GM11168 (cell line): ENCODE measurements around the gene ST6GALNAC6.

ENCODE experiments used
- in situ Hi-C: fragments of 300-500 bp; cut with MboI; formaldehyde crosslinking; loops from one replicate; pipeline ENCODE4 v1.12.0; 2022; ENCODE audit warnings: low sequenced_read_pairs; ENCODE audit not compliant: unreplicated experiment

The ST6GALNAC6 gene

GRCh38 chr9:127918183-127919107 lies 19.0 kb upstream of the ST6GALNAC6 start:
- in situ Hi-C loops = no loop called here

GRCh38 chr9:127917603-127918002 lies 18.2 kb upstream of the ST6GALNAC6 start:
- in situ Hi-C loops = no loop called here

- in situ Hi-C loops = no loop called here
Observed at GRCh38 chr9:127916720-127917581, 17.5 kb upstream of the ST6GALNAC6 start, which contains the start of gene ST6GALNAC4. TSS of gene ST6GALNAC4 (minus strand) at chr9:127917041. CDS start at chr9:127916419, 622 bp downstream.

DNA sequence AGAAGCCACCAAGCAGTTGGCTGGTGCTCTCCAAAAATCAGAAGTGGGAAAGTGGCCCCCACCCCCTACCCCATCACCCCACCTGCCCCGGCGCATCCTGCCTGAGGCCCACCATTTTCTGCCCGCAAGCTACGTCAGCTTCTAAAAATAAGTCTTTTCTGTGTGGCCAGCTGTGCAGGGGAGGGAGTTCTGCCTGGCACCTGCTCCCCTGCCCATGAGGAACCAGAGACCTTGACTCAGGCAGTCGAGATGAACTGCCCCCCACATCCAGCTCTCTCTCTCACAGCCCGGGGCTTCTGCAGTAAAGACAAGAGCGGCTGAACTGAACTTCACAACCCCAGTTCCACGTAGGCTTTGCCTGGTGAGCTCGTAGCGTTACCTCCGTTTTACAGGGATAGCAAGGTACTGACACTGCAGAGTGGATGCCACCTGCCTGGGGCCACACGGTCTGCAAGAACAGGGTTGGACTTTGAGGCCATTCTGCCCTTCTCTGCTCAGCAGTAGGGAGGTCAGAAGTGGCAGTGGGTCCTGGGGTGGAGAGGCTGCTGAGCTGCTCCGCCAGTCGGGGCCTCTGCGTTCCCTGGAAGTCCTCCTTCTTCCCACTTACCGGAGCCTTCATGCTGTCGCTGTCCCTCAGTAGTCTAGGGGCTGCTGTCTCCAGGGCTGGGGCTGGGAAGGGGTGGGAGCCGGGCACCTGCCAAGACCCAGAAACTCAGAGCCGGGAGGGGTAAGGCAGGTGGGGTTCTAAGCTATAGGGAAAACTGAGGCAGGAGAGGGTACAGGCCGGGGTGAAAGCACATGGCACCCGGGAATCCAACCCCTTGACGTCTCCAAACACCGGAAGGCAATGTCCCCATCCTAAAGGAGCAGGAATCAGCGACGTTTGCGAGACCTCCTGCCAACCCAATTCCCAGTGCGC lies 16.7 kb upstream of the ST6GALNAC6 start:
- in situ Hi-C loops = no loop called here

- in situ Hi-C loops = no loop called here
Observed at GRCh38 chr9:127915325-127915752, 15.9 kb upstream of the ST6GALNAC6 start.

- in situ Hi-C loops = no loop called here
Observed at GRCh38 chr9:127913682-127914081, 14.3 kb upstream of the ST6GALNAC6 start.

DNA sequence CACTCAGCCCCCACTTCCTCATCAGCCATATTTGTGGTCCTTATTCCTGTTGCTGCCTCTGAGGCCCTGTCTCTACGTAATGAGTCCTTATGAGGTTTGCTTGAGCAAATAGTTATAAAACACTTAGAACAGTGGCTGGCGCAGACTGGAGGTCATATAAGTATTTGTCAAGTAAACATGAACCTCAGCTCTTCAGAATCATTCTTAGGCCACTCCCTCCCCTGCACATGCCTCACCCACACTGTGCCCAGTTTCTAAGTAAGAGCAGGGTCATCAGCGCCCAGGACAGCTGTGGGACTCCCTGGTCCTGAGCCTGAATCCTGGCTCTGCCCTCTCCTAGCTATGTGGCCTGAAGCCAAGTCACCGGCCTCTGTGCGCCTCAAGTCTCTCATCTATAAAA lies 13.5 kb upstream of the ST6GALNAC6 start:
- in situ Hi-C loops = no loop called here

DNA sequence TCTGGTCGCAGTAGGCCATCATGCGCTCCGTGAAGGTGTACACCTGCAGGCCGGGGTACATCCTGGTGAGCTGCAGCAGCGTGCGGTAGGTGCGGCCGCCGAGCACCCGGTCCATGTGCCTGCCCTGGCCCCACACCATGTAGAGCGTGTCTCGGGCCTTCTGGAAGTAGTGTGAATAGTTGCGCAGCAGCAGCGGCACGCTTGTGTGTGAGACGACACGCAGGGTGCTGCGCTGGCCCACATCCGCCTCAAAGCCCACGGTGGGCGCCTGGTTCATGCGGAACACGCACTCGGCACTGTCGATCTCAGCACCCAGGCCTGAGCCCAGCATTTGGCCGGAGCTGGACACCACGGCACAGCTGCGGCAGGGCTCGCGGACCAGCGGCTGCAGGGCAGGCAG lies 12.9 kb upstream of the ST6GALNAC6 start:
- in situ Hi-C loops = no loop called here

DNA sequence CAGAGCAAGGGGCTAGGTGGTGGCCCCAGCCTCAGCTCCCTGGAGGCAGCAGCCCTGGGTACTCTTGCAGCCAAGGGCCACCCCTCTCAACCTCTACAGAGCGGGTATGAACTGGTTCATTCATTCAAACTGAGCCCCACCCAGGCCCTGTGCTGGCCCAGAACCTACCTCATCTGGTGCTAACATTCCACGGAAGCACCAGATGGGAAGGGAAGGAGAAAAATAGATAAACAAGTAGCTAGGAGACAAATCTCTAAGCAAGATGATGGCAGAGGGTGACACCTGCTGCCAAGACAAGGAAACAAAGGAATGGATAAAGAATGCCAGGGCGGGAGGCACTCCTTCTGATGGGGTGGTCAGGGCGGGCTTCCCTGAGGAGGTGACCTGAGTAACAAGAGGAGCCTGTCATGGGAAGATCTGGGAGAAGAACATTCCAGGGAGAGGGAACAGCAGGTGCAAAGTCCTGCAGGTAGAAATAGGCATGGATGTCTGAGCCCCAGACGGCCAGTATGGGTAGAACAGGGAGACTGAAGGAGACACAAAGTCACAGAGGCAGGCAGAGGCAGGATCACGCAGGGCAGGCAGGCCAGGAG lies 11.3 kb upstream of the ST6GALNAC6 start:
- in situ Hi-C loops = no loop called here

- in situ Hi-C loops = no loop called here
Observed at GRCh38 chr9:127909839-127910273, 10.5 kb upstream of the ST6GALNAC6 start.

DNA sequence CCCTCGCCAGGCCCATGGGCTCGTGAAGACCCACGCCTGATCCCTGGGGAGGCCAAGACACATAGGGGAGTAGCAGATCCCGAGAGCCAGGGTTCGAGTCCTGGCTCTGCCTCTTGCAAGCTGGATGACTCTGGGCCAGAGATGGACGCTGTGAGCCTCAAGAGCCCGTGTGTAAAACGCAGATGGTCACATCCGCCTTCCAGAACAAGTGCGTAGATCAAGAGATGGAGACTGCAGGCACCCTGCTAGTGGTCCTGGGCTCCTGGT lies 9.2 kb upstream of the ST6GALNAC6 start:
- in situ Hi-C loops = no loop called here

DNA sequence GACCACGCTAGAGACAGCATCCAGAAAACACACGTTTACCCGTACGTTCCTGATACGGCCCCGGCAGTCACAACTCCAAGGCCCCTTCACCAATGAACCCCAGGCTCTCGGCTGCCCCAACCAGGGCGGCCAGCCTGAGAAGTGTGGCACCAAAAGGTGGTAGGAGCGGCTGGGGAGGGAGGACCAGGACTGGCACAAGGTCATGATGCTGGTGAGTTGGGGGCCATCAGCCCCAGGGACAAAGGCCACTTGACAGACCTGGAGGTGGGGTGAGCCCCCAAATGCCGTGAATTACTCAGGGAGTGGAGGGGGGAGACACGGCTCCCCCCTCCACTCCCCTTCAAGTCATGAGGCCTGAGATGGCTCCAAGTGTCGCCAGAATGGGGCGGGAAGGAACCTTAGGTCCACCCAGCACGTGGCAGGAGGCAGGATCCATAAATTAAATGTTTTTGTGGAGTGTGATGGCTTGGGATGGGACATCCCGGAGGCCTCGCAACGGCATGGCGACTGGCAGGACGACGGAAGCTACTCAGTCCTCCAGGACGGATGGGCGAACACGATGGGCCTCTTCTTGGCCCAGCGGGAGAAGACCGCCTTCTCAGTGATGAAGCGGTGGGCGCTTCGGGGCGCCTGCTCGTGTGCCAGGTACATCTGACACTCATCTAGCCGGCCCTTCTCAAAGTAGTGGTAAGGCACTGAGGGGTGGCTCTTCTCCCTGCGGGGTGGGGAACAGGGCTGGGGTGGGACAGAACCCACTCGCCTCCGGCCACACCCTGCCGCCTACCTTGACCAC lies 8.7 kb upstream of the ST6GALNAC6 start:
- in situ Hi-C loops = no loop called here

DNA sequence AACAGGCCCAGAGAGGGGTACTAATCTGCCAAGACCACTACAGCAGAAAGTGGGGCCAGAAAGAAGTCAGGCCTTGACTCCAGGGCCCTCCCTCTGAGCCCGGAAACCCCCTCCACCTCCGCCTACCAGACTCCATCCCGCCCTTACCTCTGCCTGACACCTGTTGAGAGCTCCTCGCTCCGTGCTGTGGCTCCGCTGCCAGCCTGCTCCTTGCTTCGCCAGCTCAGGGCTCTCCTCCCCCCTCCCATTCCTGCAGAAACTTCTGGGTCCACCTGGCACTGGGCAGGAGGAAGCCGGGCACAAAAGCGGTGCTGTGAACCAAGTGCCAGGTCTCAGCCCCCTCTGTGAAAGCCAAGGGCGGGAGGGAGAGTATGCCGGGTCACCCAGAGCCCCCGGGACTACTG lies 6.4 kb upstream of the ST6GALNAC6 start:
- in situ Hi-C loops = no loop called here

DNA sequence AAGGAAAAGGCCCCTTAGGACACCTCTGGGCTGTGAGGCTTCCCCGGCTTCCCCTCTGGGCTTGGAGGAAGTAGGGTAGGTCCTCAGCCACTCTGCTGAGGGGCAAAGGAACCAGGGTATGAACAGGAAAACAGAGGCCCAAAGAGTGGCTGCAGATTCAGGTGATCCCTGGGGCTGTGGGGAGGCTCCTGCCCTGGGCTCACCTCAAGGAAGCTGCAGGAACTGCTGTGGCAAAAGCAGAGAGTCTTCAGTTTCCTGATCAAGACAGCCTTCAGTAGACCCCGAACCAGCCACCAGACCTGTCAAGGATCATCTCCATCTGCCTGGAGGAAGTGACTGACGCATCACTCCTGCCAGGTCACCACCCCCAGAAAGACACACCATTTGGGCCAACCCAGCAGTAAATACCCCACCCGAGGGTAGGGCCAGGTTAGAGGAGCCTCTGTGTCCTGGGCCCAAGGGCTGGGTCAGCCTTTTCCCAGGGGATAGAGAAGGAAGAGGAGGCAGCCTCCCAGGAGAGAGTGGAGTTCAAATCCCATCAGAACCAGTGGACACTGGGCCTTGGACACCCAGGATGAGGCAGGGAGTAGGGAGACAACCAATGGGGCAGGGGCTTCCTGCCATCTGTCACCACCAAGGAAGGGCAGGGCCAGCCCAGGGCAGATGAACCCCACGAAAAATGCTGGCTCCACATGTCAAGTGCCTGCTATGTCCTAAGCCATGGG lies 5.8 kb upstream of the ST6GALNAC6 start:
- in situ Hi-C loops = no loop called here

GRCh38 chr9:127904561-127905003 lies 5.2 kb upstream of the ST6GALNAC6 start:
- in situ Hi-C loops = no loop called here

DNA sequence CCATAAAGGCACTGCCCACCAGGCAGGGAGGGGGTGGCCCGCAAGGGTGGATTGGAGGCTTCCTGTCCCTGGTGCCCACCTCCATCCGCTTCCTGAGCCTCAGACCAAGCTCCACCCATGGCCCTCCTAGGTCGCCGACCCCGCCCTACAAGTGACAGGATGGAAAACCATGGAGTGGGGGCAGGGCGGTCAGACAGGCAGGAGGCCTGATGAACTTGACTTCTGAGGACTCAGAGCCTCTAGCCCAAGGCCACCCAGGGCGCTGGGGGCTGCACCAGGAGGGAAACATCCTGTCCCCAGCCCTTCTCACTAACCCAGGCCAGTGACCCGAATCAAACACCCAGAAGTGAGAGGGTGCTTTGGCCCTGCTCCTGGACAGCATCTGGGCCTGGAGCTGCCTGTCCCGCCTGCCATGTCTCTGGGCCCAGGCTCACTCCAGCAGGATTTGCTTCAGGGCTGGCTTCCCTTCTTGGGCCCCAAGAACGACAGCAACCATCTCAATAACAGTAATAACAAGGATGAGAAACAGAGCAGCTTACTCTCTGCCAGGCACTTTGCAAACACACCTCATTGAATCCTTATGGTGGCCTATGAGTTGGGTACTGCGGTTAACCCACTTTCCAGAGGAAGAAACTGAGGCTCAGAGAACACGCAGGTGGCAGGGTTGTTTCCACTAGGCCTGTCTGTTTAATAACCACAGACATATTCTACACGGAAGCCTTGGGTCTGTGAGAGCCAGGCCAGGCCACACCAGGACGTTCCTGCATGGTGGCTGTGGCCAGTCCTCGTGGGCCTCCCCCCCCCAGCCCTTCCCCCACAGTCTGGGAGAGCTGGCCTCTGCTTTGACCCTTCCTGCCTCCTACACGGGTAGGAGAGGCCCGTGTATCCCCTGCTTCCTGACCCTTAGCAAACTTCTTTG lies 4.4 kb upstream of the ST6GALNAC6 start:
- in situ Hi-C loops = no loop called here

- in situ Hi-C loops = no loop called here
Observed at GRCh38 chr9:127898433-127899127, 823 bp downstream of the ST6GALNAC6 start.
